NCI-H128 (cell line): ENCODE measurements around the gene CASP7.

Source experiments
- DNase-seq: peaks from one replicate; lab custom pipeline; 2025; ENCODE audit not compliant: unreplicated experiment; lab: John Stamatoyannopoulos, UW

CASP7 gene

GRCh38 chr10:113665806-113666354, 13.8 kb upstream of the CASP7 start:
- DNase-seq = no peak

GRCh38 chr10:113666682-113667252, 12.9 kb upstream of the CASP7 start:
- DNase-seq = no peak

DNA sequence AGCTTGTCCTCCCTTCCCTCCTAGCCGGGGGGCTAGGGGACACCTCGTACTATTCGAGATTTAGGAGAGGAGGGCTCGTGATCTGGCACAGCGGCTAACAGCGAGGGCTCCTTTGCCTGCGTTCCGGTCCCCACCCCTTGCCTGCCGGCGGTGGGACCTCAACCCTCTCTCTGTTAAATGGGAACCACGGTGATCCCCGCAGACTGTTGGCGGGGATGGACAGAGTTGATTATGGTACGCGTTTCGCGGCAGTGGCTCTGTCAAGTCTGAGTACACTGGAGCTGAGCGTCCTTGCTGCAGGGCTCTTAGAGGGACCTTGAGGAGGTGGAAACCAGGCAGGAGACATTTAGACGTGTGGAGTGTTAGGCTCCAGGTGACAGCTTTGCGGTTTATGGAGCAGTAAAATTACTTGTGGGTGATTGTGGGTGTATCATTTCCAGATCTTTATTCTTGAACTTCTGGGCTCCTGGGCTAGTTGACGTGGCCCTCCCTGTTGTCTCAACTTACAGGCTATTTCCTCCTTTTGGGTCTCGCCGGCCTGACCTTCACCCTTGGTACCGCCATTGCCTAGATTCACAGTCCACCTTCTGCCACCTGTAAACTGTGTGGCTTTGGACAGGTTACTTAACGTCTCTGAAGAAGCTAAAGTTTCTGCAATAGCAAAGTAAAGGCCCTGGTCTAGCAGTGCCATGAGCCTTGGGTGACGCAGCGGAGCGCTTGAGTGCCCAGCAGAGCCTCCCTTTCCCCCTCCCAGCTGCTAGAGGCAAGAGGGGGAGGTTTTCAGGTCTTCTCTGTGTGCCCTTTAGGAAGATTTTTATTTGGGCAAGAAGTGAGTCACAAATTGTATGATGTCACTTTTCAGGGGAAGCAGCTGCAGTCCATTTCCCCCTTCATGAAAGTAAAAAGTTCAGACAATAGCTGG, 739 bp downstream of the CASP7 start:
- DNase-seq = no peak

DNA sequence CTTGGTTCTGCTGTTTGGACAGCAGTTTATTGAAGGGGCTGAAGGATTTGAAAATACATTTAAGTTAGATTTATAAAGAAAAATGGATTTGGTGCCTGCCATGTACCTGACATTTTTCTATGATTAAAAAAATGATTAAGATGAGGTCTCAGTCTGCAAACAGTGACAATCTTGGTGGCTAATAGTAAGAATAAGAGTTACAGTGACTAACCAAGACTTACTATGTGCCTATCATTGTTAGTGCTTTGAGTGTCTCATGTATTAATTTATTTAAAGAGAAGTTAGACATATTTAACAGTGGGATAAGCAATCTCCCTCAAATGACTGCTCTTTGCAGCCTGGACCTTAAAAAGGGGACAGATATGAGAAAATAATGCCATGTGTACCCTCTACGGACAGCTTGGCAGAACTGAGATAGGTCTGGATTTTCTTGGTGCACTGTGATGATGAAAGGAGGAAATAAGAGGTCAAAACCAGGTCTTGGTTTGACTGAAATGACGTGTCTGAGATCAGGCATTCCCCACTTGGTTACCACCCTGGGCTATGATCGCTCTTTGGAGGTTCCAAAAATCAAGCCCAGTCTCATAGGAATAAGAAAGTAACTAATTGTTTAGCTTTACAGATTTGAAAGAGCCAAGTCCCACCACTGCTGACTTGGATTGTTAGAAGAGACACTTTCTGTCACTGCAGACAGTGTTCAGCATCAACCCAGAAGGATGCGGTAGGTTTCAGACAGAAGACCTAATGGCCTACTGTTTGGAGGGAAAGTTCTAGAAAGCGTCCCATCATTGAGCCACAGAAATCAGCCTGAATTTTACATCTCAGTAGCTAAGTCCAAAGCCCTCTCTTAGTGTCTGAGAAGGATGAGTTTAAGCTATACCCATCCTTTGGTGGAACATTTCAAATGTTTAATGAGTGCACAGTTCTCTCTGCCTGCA, 2.1 kb downstream of the CASP7 start:
- no peak for DNase-seq

- DNase-seq = no peak
These were observed 3.6 kb downstream of the CASP7 start for GRCh38 chr10:113683300-113683699.

- DNase-seq = no peak
These were observed 6.3 kb downstream of the CASP7 start for GRCh38 chr10:113686028-113686427.

DNA sequence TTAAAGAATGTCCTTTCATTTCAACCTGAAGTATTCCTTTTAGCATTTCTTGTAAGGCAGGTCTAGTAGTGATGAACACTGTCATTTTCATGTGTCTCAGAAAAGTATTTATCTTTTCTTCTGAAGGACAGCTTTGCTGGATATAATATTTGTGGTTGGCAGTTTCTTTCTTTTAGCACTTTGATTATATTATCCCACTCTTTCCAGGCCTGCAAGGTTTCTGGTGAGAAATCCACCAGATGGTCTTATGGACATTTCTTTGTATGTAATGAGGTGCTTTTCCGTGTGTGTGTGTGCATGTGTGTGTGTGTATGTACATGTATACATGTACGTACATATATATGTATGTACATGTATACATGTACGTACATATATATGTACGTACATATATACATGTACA, 7.3 kb downstream of the CASP7 start:
- DNase-seq = no peak

- no peak for DNase-seq
These were observed 9.3 kb downstream of the CASP7 start for GRCh38 chr10:113689057-113689456.

DNA sequence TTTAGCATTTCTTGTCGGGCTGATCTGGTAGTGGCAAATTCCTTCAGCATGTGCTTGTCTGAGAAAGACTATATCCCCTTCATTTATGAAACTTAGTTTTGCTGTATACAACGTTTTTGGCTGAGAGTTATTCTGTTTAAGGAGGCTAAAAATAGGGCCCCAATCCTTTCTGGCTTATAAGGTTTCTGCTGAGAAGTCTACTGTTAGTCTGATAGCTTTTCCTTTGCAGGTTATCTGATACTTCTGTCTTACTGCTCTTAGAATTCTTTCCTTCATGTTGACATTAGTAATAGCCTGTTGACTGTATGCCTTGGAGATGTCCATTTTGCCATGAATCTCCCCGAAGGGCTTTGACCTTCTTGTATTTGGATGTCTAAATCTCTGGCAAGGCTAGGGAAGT, 9.9 kb downstream of the CASP7 start:
- no peak for DNase-seq

- DNase-seq = no peak
These were observed 11.0 kb downstream of the CASP7 start for GRCh38 chr10:113690749-113691148.

GRCh38 chr10:113691381-113691780, 11.7 kb downstream of the CASP7 start:
- no peak for DNase-seq

- no peak for DNase-seq
These were observed 12.6 kb downstream of the CASP7 start for GRCh38 chr10:113692271-113692670.

DNA sequence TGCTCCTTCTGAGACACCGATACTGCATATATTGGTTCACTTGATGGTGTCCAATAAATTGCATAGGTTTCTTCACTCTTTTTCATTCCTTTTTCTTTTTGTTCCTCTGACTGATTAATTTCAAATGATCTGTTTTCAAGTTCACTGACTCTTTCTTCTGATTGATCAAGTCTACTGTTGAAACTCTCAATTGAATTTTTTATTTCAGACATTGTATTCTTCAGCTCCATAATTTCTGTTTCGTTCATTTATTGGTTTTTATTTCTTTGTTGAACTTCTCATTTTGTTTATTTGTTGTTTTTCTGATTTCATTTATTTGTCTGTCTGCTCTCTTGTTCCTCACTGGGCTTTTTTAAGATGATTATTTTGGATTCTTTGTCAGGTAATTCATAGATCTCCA, 13.6 kb downstream of the CASP7 start:
- DNase-seq = no peak

- DNase-seq = no peak
These were observed 16.0 kb downstream of the CASP7 start for GRCh38 chr10:113695691-113696090.

DNA sequence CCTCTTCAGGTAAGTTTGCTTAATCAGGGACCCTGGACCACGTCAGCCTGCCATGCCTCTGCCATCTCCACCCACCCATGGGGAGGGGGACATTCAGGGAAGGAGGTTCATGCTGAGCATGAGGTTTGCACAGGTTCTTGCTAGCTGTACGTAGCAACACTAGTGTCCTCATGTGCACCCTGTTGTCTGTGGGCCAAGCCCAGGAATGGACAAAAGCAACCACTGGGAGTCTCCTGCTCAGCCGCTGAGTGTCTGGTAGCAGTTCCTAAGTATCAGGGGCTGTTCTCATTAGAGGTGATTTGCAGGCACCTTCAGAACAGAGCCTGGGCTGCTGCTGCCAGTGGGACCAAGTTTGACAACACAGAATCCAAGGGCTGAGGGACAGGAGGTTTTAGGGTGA, 17.9 kb downstream of the CASP7 start:
- no peak for DNase-seq

DNA sequence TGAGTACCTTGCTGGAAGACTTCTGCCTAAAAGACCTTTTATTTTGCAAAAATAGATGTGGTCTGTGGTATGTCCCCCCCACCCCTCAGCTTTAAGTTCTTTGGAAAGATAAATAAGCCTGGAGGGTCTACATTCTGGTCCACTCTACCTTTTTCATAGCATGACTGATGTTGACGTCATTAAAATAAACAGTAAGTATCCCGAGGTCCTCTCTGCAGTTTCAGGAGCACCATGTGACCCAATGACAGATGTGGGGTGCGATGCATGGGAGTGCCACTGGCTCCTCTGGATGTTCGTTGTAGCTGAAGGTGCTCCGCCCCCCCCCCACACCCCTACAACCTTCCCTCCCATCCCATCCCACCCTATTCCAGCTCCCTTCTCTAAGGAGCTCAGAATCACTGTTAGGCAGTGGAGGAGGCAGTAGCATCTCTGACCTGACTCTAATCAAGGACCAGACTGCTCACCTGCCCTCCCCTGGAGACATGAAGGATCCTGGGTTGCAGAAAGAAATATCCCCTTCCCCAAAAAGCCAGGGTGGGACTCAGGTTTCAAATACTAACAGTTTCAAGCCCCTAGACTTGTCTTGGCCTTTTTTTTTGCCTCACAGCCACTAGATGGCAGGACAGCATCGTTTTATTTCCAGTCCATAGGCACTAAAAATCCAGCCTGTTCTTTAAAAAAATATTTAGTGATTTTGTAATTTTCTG, 25.1 kb downstream of the CASP7 start:
- no peak for DNase-seq

DNA sequence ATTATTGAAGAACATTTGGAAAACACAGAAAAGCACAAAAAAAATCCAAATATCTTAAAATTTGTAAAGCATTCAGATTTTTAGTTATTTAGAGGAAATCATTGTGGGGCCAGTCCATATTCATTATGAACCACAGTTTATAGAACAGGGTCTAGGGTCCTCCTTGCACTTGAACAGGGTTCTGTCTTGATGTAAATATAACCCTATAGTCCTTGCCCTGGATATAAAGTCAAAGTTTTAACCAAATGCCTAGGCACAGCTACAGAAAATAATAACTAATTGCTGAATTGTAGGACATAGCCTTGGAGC, 25.6 kb downstream of the CASP7 start:
- DNase-seq = no peak

- DNase-seq = no peak
These were observed 26.9 kb downstream of the CASP7 start for GRCh38 chr10:113706623-113707022.

- DNase-seq = no peak
These were observed 28.9 kb downstream of the CASP7 start for GRCh38 chr10:113708640-113709039.

DNA sequence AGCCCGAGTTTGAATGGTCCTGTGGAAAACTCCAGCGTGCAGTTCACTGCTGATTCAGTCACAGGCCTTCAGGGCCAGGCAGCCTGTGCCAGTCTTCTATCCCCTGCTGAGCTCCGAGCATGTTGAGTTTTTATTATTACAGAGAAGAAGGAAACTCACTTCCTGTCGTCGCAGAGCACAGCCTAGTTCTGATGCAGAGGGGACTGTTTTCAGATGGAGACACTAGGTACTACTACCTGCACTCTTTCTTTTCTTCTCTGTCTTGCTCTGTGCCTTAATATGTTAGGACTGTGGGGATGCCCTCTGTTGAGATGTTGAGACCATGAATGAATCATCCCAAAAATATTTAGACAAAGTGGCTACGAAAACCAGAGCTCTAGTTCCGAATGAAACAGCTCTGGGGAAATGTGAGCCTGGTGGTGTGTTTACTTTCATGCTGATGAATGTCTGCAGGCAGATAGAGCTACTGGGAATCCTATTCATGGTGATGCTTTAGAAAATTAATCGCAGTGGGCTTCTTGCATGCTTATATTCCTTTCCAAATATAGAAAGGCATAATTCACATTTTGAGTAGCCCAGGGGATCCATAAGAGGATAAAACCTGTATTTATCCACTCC, 29.6 kb downstream of the CASP7 start:
- no peak for DNase-seq
